Measurements from ENCODE around the gene EFNB2. TPM values are rescaled to one million over a fixed set of nuclear protein-coding genes. Genes with fewer than 3 reads are reported as not detected.

EFNB2 gene
- total and polyA plus RNA-seq, 9 of the 15 experiments (the other 6 are each of a cell fraction or from before 2014, with no cell fraction given): 0.01 to 0.29 (median 0.18) TPM

DNA sequence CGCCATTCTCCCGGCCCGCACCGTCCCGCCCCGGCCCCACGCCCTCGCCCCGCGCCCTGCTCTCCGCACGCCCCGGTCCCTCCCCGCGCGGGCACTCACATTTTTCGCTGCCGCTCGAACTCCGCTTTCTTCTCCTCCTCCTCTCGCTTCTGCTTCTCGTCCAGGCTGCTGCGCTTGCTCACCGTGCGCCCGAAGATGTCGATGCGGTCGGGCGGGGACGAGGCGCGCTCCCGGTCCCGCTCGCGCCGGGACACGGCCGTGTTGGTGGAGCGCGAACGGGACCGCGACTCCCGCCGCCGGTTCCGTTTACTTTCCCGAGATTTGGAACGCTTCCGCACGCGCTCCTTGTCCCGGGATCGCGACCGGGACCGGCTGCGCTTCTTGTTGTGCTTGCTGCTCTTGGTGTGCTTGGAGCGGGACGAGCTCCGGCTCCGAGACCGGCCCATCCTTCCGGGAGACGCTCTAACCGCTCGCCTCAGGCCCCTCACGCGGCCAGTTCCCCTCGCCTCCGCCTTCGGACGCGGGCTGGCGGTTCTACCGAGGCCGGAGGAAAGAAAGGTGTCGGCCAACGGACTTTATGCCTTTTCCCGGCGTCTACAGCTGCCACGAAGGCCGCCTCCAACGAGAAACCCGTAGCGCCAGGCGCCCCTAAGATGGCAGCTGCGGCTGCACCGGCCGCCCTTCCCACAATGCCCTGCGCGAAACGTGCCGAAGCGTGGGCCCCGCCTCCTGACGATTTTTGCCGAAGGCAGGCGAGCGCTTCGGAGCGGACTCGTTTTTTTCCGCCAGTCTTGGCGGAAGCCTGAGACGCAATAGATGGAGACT, 32.2 kb upstream of the EFNB2 start, which contains the start of gene ARGLU1 (continued):
- no peak for TF ChIP-seq SIRT6 (IDR thresholded peaks at IDR 0.05; ENCODE audit: low read depth, low read length)
- peak; percentile 49; the same call in 1 of the 2 replicates for TF ChIP-seq CXXC5 (CRISPR knock-in tag; IDR thresholded peaks at IDR 0.05)
- TF ChIP-seq RBM34 (IDR thresholded peaks at IDR 0.05; ENCODE audit: borderline replicate concordance, insufficient read depth, low read length): no peak

- FAIRE-seq (no peak), ATAC-seq (peak; percentile 66), DNase-seq (ENCODE audit: extremely low read depth in 1 of 4, low spot score in 3 of 4) (peak in 2 of 4 experiments; percentile 49 to 69)
- intact Hi-C loops (cut with micrococcal nuclease) (no loop called here), in situ Hi-C loops (cut with MboI) (no loop called here)
- H3K4me2 ChIP-seq (ENCODE audit: insufficient read depth, low read length): peak overlapping the region; percentile 85
- H3K79me2 ChIP-seq (ENCODE audit: control insufficient read depth, insufficient read depth, low read length): peaks cover 64% of the 10 kb centered on the region
- peaks cover 40% of the 10 kb centered on the region for H4K20me1 ChIP-seq (replicated peaks; ENCODE audit: control insufficient read depth, insufficient read depth, low read length)
- H2AFZ ChIP-seq (ENCODE audit: low read depth, low read length): no peak overlapping the region
- H3K27ac ChIP-seq (ENCODE audit: extremely low read depth, low read depth, low read length): peak overlapping the region; percentile 96
- H3K27me3 ChIP-seq (ENCODE audit: control insufficient read depth in 2 of 2, insufficient read depth in 2 of 2, low read length in 2 of 2): no peaks in the 10 kb centered on the region
- TF ChIP-seq DLX4 (CRISPR knock-in tag; IDR thresholded peaks at IDR 0.05) (no peak), SP1 (CRISPR knock-in tag; IDR thresholded peaks at IDR 0.05) (no peak), KHSRP (IDR thresholded peaks at IDR 0.05) (no peak), ETV5 (CRISPR knock-in tag; IDR thresholded peaks at IDR 0.05; ENCODE audit: low read depth) (no peak), BDP1 (IDR thresholded peaks at IDR 0.05; ENCODE audit: insufficient read depth, insufficient read length) (no peak), POLR3A (IDR thresholded peaks at IDR 0.05; ENCODE audit: borderline replicate concordance, extremely low read depth, insufficient read depth, insufficient read length) (no peak), GABPA (tag; conservative IDR thresholded peaks at IDR 0.05; ENCODE audit: low read depth) (0 out of 2 replicates have a peak, but pooled peaks have one; percentile 9), SMAD4 (CRISPR knock-in tag; conservative IDR thresholded peaks at IDR 0.05) (no peak)
- POLR2A ChIA-PET: interaction anchor here (0.7 to 1.2 kb wide), 2 partner anchors 17 to 31 kb away, joined by 4 read pairs; partner anchors contain the start of gene EFNB2
- H3K36me3 ChIP-seq (ENCODE audit: control insufficient read depth, insufficient read depth, low read length): peaks cover 4% of the 10 kb centered on the region; the same call in 2 of the 3 replicates
- 0% methylated on average over 9 of the region's 34 CpGs for WGBS (ENCODE audit: insufficient coverage, low coverage, missing lambda C conversion rate)
- peaks cover 0 to 28% of the 10 kb centered on the region in 2 experiments; a peak in 3 of 5 replicates for H3K4me1 ChIP-seq (replicated peaks in 1 of 2; ENCODE audit: control insufficient read depth in 2 of 2, insufficient read depth in 2 of 2, low read length in 2 of 2)
- H3K9ac ChIP-seq (ENCODE audit: insufficient read depth in 1 of 2, low read depth in 2 of 2, low read length in 2 of 2): peak overlapping the region; percentile 85 to 99
- H3K9me3 ChIP-seq (replicated peaks; ENCODE audit: control insufficient read depth, insufficient read depth, low read depth, low read length): no peaks in the 10 kb centered on the region
- peaks cover 10% of the 10 kb centered on the region for H3K9me1 ChIP-seq (ENCODE audit: control insufficient read depth, insufficient read depth, low read length)
- BruUV-seq (replicated peaks): no TSS peak
- CTCF ChIA-PET (ENCODE audit: low intra/inter-chr PET ratio): no interaction called here
- H3K4me3 ChIP-seq: peak overlapping the region; percentile 85
Measured at GRCh38 chr13:106566641-106567473, 31.4 kb upstream of the EFNB2 start.

Measured in K562 (cell line).